CD4-positive, alpha-beta T cell treated with Interleukin-10 for 1 hour (primary cell): ENCODE measurements around the gene VAMP1.
"Not testable (repeated sequence)": the region's sequence is repeated elsewhere in the genome, so short reads cannot be mapped to it uniquely, and the experiment has no call there.

Experiments
- DNase-seq: peaks from one replicate; pipeline ENCODE4 v3.0.0-alpha.2; 2020

Gene VAMP1

DNA sequence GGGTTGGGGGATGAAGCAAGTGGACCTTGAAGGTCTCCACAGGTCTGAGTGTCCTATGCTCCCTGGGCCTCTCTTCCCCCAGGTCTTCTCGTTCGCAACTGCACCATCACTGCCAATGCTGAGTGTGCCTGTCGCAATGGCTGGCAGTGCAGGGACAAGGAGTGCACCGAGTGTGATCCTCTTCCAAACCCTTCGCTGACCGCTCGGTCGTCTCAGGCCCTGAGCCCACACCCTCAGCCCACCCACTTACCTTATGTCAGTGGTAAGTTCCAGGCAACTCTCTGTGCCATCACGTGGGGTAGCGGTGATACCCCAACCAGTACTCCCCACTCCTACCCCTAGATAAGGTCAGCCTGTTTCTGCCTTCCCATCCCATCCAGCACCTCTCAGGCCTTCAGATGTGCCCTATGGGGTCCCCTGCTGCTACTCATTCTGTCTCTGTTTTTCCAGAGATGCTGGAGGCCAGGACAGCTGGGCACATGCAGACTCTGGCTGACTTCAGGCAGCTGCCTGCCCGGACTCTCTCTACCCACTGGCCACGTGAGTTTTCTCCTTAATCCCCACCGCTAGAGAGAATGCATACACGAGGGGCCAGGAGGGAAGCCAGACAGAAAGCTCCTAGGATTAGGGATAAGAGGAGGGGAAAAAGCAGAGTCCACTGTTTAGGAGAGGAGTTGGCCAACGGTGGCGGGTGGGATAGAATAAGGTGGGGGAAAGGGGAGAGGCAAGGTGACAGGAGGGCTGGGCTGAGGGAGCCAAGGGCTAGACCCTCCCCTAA is 20.2 kb downstream of the VAMP1 start:
- DNase-seq: no peak

GRCh38 chr12:6444704-6445688 is 25.5 kb downstream of the VAMP1 start, which contains the start of gene CD27:
TSS of gene CD27 (plus strand) at chr12:6444955. CDS start at chr12:6445096, 141 bp downstream.
- peak; percentile 52 for DNase-seq

DNA sequence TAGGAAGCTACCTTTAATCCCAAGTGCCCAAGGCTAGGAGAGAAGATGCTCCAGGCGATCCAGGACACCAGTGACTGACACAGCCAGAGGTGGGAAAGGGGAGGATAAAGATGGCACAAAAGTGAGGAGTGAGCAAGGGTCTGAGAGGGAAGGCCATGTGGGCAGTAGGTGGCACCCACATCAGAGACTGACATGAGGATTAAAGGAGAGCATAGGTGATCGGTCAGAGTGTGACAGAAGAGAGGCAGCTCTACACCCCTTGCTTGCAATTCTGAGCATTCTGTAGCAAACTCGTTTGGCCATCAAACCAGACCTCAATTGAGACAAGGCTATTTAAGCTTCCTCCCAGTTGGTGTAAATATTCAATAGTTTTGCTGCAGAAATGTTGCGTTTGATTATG is 26.4 kb downstream of the VAMP1 start:
- DNase-seq: no peak

- DNase-seq: no peak
Observed at GRCh38 chr12:6443361-6443983, 27.0 kb downstream of the VAMP1 start.

DNA sequence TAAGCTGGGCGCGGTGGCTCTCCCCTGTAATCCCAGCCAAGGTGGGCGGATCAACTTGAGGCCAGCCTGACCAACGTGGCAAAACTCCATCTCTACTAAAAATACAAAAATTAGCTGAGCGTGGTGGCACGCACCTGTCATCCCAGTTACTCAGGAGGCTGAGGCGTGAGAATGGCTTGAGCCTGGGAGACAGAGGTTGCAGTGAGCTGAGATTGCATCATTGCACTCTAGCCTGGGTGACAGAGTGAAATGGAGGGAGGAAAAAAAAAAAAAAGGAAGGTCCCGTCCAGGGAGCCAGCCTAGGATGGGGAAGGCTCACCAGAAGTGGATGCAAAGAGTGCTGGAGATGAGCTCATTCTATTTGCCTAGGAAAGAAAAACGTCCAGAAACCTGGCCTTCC is 27.6 kb downstream of the VAMP1 start:
- no peak for DNase-seq

- DNase-seq: no peak
Observed at GRCh38 chr12:6440391-6440790, 30.1 kb downstream of the VAMP1 start.

GRCh38 chr12:6438345-6438744 is 32.1 kb downstream of the VAMP1 start:
- DNase-seq: no peak

DNA sequence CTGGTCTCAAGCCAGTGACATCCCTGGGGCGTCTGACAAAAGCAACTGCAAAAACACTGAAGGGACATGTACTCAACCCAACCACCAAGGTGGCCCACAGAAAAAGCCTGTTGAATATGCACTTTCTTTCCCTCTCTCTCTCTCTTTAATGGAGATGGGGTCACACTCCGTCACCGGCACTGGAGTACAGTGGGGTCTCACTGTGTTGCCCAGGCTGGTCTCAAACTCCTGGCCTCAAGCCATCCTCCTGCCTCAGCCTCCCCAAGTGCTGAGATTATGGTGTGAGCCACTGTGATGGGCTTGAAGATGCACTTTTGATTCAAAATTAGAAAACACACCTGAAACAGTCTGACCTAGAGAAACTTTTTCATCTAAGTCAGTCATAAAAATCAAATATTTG is 32.9 kb downstream of the VAMP1 start:
- no peak for DNase-seq

DNA sequence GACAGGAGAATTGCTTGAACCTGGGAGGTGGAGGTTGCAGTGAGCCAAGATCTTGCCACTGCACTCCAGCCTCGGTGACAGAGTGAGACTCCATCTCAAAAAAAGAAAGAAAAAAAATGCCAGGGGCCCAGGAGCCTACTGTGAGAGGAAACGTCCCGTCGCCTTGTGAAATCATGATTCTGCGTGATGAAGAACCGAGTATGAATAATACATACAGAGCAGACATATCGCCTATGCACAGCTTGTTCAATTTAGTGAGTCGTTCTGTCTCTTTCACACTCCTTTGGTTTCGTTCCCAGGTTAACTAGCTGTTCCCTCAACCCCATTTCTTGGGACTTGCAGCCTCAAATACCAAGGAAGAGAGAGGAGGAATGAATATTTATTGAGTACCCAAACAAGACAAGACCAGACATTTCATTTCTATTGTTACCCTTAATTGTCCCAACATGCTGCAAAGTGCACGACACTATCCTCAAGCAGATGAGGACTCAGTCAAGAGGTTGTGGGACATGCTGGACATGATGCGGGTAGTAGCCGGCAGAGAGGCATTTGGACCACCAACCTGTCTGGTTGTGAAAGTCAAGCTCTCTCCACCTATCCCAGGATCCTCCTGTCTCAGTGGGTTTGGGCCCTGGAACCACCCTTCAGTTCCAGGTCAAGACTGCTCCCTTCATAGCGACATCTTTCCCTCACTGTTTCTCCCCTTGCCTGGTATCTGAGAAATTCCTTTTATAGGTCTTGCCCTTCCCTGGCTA is 34.3 kb downstream of the VAMP1 start:
- no peak for DNase-seq

- DNase-seq: peak; percentile 35
Observed at GRCh38 chr12:6434205-6435140, 36.0 kb downstream of the VAMP1 start.

DNA sequence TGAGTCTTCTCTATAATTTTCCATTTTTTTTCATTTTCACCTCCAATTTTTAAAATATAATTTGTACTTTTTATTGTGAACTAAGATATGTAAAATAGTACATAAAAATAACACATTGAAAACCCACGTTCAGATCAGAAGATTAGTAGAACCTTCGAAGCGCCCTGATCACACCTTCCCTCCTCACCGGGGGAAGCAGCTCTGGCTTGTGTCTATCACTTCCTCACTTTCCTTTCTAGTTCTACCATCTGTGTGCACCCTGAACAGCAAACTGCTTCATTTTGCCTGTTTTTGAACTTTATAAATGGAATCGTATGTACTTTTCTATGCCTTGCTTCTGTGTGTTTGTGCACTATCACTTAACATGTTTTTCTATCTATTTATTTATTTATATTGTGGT is 37.5 kb downstream of the VAMP1 start:
- peak; percentile 39 for DNase-seq

DNA sequence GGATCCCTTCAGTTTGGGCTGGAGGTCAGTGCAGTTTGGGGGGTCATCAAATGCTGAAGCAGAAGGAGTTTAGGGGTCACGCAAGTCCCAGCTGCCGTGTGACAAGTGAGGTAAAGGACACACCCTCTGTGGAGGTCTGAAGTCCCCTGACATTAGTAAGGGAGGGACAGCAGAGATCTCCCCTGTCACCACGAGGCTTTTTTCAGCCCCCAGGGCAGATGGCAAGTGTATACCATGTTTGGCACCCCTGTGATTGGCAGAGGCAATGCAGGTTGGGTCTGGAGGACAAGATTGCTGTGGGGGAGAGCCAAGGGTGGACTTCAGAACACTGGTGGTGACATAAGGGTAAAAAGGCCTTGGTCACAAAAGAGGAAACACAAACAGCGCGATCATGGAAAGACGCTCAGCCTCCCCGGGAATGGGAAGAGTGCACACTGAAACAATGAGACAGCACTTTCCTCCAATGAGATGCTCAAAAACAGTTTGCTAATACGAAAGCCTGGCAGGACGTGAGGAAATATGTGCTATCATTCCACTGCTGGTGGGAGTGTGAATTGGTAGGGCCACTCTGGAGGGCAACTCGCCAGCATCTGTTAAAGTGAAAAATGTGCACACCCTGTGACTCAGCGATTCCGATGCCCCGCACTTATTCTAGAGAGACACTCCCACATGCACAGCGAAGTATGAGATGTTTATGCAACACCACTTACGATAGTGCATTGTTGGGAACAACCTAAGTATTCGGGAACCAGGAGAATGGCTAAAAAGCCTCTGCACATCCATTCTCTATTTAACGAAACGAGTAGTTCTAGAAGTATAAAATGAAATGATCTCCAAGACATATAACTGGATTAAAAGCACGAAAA is 40.1 kb downstream of the VAMP1 start:
- DNase-seq: no peak

DNA sequence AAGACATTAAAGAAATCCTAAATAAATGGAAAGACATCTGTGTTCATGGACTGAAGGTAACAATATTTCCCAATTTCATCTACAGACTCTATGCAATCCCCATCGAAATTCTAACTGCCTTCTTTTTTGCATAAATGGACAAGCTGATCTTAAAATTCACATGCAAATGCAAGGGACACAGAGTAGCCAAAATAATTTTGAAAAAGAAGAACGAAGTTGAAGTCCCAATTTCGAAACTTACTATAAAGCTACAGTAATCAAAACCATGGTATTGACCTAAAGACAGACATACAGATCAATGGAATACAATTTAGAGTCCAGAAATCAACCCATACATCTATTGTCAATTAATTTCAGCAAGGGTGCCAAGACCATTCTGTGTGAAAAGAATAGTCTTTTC is 42.2 kb downstream of the VAMP1 start:
- DNase-seq: no peak

DNA sequence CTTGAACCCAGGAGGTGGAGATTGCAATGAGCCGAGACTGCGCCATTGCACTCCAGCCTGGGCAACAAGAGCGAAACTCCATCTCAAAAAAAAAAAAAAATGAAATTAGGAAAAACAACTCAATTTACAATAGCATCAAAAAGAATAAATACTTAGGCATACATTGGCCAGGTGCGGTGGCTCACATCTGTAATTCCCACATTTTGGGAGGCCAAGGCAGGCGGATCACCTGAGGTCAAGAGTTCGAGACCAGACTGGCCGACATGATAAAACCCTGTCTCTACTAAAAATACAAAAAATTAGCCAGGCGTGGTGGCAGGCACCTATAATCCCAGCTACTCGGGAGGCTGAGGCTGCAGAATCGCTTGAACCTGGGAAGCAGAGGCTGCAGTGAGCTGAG is 42.7 kb downstream of the VAMP1 start:
- not testable (repeated sequence) for DNase-seq

DNA sequence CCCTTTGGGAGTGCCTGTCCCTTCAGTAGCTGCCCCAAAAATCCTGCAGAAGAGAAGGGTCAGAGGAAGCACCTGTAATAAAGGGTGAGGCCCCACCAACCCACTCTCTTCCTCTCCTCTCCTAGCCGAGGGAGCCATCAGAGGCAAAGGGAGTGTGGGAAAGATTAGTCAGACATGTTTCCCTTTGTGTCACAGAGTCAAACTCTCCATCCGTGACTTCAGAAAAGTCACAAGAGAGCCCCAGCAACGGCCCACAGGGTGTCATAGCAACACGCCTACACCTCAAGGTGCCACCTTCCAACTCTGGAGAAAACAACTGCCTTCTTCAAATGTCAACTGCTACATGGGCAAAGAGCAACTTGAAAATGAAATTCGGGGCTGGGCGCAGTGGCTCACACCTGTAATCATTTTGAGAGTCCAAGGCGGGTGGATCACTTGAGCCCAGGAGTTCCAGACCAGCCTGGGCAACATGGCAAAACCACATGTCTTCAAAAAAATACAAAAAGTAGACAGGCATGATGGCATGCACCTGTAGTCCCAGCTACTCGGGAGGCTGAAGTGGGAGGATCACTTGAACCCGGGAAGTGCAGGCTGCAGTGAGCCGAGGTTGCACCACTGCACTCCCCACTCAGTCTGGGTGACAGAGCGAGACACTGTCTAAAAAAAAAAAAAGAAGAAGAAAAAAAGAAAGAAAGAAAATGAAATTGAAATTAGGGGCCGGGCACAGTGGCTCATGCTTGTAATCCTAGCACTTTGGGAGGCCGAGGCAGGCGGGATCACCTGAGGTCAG is 43.4 kb downstream of the VAMP1 start:
- peak; percentile 81 for DNase-seq

GRCh38 chr12:6425590-6426531 is 44.6 kb downstream of the VAMP1 start:
- DNase-seq: no peak

DNA sequence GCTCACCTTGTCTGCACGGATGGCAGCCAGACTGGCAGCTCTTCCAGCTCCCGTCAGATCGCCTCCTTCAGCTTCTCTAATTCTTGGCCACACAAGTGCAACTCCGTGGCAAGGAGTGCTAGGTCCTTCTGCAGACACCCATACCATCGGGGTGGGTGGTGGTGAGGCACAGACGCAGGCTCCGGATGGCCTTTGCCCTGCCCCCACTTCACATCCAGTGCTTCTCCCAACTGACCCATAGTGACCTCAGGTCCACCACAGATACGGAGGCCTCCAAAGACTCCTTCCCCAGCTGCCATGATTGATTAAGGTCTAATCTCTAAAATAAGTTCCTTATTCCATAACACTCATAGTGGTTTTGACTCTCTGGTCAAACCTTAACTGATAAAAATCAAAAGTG is 45.6 kb downstream of the VAMP1 start:
- DNase-seq: no peak

DNA sequence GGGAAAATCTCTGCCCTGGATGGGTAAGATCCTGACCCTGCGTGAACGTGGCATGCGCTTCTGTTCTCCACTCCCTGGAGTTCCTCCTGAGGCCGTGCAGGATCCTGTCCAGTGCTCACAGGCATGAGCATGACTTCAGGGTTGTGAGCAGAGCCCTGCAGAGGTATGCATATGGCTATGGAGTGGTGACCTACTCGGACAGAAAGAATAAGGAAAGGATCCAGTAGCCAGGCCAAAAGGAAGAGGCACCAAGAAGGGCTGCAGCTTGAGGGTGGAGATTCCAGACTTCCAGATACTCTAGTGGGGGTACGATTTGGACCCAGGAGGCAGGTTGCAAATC is 46.5 kb downstream of the VAMP1 start:
- no peak for DNase-seq
